ENCODE results near the gene NOP53. TPM values are rescaled to one million over a fixed set of nuclear protein-coding genes. Genes with fewer than 3 reads are reported as not detected.

The NOP53 gene
- total and polyA plus RNA-seq, 9 of the 15 experiments (the other 6 are each of a cell fraction or from before 2014, with no cell fraction given) = 6.5 to 274 (median 145) TPM

GRCh38 chr19:47698631-47699359 is 46.6 kb upstream of the NOP53 start:
- H3K4me1 ChIP-seq (replicated peaks in 1 of 2; ENCODE audit: control insufficient read depth in 2 of 2, insufficient read depth in 2 of 2, low read length in 2 of 2) = peaks cover 0 to 24% of the 10 kb centered on the region in 2 experiments; a peak in 2 of 5 replicates
- H3K36me3 ChIP-seq (ENCODE audit: control insufficient read depth, insufficient read depth, low read length) = peaks cover 27% of the 10 kb centered on the region; the same call in 2 of the 3 replicates
- no peaks in the 10 kb centered on the region for H3K79me2 ChIP-seq (ENCODE audit: control insufficient read depth, insufficient read depth, low read length)
- intact Hi-C loops (cut with micrococcal nuclease) = loop anchor here (1.0 to 10.0 kb wide), 4 partner anchors 96 to 404 kb away; partner anchors contain the start of gene NAPA
- H2AFZ ChIP-seq (ENCODE audit: low read depth, low read length) = no peak overlapping the region
- in situ Hi-C loops (cut with MboI) = loop anchor here (5.0 kb wide), 1 partner anchor 261 kb away; no protein-coding TSS in a partner anchor
- no peaks in the 10 kb centered on the region for H3K27me3 ChIP-seq (ENCODE audit: control insufficient read depth in 2 of 2, insufficient read depth in 2 of 2, low read length in 2 of 2)
- H3K4me3 ChIP-seq = no peak overlapping the region
- no peaks in the 10 kb centered on the region for H4K20me1 ChIP-seq (replicated peaks; ENCODE audit: control insufficient read depth, insufficient read depth, low read length)
- TF ChIP-seq ZBTB33 (CRISPR knock-in tag; IDR thresholded peaks at IDR 0.05) (0 out of 2 replicates have a peak, but pooled peaks have one; percentile 20), ZFP36 (IDR thresholded peaks at IDR 0.05; ENCODE audit: low read depth, low read length, partially characterized antibody) (peak; percentile 52), POLR2G (IDR thresholded peaks at IDR 0.05; ENCODE audit: low read depth, low read length) (peak; percentile 42; the same call in 1 of the 2 replicates), PRDM10 (IDR thresholded peaks at IDR 0.05; ENCODE audit: partially characterized antibody) (no peak), ARID3A (IDR thresholded peaks at IDR 0.05; ENCODE audit: borderline replicate concordance, low read depth, low read length) (no peak), RBM22 (IDR thresholded peaks at IDR 0.05; ENCODE audit: low read depth, low read length, poor library complexity, severe bottlenecking) (peak; percentile 27)
- no peaks in the 10 kb centered on the region for H3K9me3 ChIP-seq (replicated peaks; ENCODE audit: control insufficient read depth, insufficient read depth, low read depth, low read length)
- WGBS (ENCODE audit: insufficient coverage, low coverage, missing lambda C conversion rate) = 89% methylated on average over 20 of the region's 46 CpGs
- BruUV-seq (replicated peaks) = no TSS peak
- no peak overlapping the region for H3K9ac ChIP-seq (ENCODE audit: insufficient read depth in 1 of 2, low read depth in 2 of 2, low read length in 2 of 2)
- CTCF ChIA-PET (ENCODE audit: low intra/inter-chr PET ratio) = interaction anchor here (0.5 to 5.6 kb wide), 5 partner anchors 9 to 262 kb away, joined by 3 to 79 read pairs (median 6); no protein-coding TSS in a partner anchor
- POLR2A ChIA-PET = interaction anchor here (0.6 to 1.8 kb wide), 4 partner anchors 8 to 455 kb away, joined by 3 to 5 read pairs (median 3); no protein-coding TSS in a partner anchor
- H3K9me1 ChIP-seq (ENCODE audit: control insufficient read depth, insufficient read depth, low read length) = no peaks in the 10 kb centered on the region
- ATAC-seq (no peak), DNase-seq (ENCODE audit: extremely low read depth in 1 of 4, low spot score in 3 of 4) (no peak), FAIRE-seq (no peak)
- no peak overlapping the region for H3K4me2 ChIP-seq (ENCODE audit: insufficient read depth, low read length)
- H3K27ac ChIP-seq (ENCODE audit: extremely low read depth, low read depth, low read length) = no peak overlapping the region
